ENCODE data around the gene ARHGAP1.

Gene ARHGAP1

DNA sequence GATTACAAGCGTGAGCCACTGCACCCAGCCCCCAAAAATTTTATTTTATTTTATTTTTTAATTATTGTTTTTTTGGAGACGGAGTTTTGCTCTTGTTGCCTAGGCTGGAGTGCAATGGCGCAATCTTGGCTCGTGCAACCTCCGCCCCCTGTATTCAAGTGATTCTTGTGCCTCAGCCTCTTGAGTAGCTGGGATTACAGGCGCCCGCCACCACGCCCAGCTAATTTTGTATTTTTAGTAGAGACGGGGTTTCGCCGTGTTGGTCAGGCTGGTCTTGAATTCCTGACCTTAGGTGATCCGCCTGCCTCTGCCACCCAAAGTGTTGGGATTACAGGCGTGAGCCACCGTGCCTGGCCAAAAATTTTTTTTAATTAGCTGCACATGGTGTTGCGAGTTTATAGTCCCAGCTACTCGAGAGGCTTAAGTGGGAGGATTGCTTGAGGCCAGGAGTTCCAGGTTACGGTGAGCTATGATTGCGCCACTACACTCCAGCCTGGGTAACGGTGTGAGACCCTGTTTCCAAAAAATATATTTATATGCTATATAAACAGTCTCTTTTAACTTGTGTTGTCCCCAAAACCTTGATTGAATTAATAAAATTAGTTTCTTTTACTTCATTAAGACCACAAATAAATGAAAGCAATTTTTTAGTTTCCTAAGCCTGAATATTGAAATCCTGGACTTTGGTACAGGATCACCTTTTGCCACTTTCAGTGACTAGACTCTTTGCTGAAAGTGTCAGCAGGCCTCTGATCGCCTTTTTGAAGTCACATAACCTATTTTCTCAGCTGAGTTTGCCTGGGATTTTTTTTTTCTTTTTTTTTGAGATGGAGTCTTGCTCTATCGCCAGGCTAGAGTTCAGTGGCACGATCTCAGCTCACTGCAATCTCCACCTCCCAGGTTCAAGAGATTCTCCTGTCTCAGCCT, 66.9 kb downstream of the ARHGAP1 start:
- TF ChIP-seq, protein P1, sequence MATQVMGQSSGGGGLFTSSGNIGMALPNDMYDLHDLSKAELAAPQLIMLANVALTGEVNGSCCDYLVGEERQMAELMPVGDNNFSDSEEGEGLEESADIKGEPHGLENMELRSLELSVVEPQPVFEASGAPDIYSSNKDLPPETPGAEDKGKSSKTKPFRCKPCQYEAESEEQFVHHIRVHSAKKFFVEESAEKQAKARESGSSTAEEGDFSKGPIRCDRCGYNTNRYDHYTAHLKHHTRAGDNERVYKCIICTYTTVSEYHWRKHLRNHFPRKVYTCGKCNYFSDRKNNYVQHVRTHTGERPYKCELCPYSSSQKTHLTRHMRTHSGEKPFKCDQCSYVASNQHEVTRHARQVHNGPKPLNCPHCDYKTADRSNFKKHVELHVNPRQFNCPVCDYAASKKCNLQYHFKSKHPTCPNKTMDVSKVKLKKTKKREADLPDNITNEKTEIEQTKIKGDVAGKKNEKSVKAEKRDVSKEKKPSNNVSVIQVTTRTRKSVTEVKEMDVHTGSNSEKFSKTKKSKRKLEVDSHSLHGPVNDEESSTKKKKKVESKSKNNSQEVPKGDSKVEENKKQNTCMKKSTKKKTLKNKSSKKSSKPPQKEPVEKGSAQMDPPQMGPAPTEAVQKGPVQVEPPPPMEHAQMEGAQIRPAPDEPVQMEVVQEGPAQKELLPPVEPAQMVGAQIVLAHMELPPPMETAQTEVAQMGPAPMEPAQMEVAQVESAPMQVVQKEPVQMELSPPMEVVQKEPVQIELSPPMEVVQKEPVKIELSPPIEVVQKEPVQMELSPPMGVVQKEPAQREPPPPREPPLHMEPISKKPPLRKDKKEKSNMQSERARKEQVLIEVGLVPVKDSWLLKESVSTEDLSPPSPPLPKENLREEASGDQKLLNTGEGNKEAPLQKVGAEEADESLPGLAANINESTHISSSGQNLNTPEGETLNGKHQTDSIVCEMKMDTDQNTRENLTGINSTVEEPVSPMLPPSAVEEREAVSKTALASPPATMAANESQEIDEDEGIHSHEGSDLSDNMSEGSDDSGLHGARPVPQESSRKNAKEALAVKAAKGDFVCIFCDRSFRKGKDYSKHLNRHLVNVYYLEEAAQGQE (IDR thresholded peaks at IDR 0.05; ENCODE audit: insufficient read depth in 1 of 2, low read depth in 2 of 2, low read length in 2 of 2): no peak
- TF ChIP-seq SIN3A (IDR thresholded peaks at IDR 0.05; ENCODE audit: borderline replicate concordance, insufficient read depth, low read length) (no peak), TAF1 (IDR thresholded peaks at IDR 0.05; ENCODE audit: borderline replicate concordance, insufficient read depth, low read length) (no peak), POLR2AphosphoS5 (IDR thresholded peaks at IDR 0.05; ENCODE audit: low read depth, low read length) (no peak), FOXP2 (optimal IDR thresholded peaks at IDR 0.05; ENCODE audit: borderline replicate concordance, extremely low read depth, extremely low read length, insufficient read depth) (no peak)

DNA sequence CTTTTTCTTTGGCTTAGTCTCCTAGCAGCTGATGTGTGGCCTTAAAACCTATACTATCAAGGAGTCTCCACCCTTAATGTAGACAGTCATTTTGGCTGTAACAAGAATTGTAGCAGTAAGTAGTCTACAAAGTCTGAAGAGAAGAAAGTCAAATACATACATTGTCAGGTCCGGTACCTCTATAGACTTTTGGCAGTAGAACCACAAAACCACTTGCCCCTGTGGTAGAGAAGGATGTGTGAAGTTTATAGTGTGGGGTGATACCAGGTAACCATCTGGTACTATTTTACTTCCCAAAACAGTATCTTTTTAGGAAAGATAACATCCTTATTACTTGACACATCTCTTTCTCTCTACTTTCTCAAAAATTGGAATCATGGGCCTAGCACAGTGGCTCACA, 67.9 kb downstream of the ARHGAP1 start:
- TF ChIP-seq TAF1 (IDR thresholded peaks at IDR 0.05; ENCODE audit: borderline replicate concordance, insufficient read depth, low read length) (no peak), FOXP2 (optimal IDR thresholded peaks at IDR 0.05; ENCODE audit: borderline replicate concordance, extremely low read depth, extremely low read length, insufficient read depth) (no peak)

DNA sequence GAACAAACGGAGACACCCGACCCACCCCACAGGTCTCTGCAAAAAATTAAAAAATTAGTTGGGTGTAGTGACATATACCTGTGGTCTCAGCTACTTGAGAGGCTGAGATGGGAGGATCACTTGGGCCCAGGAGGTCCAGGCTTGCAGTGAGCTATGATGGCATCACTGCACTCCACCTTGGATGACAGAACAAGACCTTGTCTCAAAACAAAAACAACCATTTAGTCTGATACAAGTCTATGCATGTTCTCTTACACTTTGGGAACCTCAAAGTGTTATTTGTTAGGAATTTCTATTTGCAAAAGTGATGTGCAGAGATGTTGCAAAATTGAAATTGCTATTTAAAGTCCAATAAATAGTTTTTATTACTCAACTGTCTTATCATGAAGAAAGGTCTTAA, 68.7 kb downstream of the ARHGAP1 start:
- no peak for TF ChIP-seq TAF1 (IDR thresholded peaks at IDR 0.05; ENCODE audit: borderline replicate concordance, insufficient read depth, low read length)
- no peak for TF ChIP-seq SIN3A (IDR thresholded peaks at IDR 0.05; ENCODE audit: borderline replicate concordance, insufficient read depth, low read length)
- no peak for TF ChIP-seq FOXP2 (optimal IDR thresholded peaks at IDR 0.05; ENCODE audit: borderline replicate concordance, extremely low read depth, extremely low read length, insufficient read depth)
- TF ChIP-seq POLR2AphosphoS5 (IDR thresholded peaks at IDR 0.05; ENCODE audit: low read depth, low read length): no peak
- TF ChIP-seq, protein P1 (IDR thresholded peaks at IDR 0.05; ENCODE audit: insufficient read depth in 1 of 2, low read depth in 2 of 2, low read length in 2 of 2): no peak

DNA sequence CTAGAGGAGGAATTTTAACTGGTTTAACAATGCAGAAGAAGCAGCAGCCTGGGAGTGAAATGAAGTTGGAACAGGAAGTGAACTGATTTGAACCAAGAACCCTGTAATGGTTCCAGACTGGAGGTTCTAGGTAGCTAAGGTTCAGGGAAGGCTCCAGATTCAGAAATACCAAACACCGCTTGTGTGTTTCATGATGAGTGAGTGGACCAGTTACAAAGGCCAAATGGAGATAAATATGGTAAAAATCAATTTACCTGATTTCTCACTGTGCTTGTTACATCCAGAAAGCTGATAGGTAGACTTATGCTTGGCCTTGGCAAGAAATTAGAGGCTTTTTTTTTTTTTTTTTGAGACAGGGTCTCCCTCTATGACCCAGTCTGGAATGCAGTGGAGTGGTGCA, 70.2 kb downstream of the ARHGAP1 start:
- TF ChIP-seq SIN3A (IDR thresholded peaks at IDR 0.05; ENCODE audit: borderline replicate concordance, insufficient read depth, low read length) (no peak), POLR2AphosphoS5 (IDR thresholded peaks at IDR 0.05; ENCODE audit: low read depth, low read length) (no peak), FOXP2 (optimal IDR thresholded peaks at IDR 0.05; ENCODE audit: borderline replicate concordance, extremely low read depth, extremely low read length, insufficient read depth) (no peak), TAF1 (IDR thresholded peaks at IDR 0.05; ENCODE audit: borderline replicate concordance, insufficient read depth, low read length) (no peak)
- TF ChIP-seq, protein P1 (IDR thresholded peaks at IDR 0.05; ENCODE audit: insufficient read depth in 1 of 2, low read depth in 2 of 2, low read length in 2 of 2): no peak

DNA sequence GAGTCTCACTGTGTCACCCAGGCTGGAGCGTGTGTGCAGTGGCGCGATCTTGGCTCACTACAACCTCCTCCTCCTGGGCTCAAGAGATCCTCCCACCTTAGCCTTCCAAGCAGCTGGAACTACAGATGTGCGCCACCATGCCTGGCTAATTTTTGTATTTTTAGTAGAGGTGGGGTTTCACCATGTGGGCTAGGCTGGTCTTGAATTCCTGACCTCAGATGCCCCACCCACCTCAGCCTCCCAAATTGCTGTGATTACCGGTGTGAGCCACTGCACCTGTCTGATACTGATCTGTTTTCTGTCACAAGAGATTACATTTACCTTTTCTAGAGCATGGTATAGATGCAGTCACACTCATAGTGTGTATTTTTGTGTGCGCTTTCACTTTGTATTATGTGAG, 71.5 kb downstream of the ARHGAP1 start:
- TF ChIP-seq FOXP2 (optimal IDR thresholded peaks at IDR 0.05; ENCODE audit: borderline replicate concordance, extremely low read depth, extremely low read length, insufficient read depth): no peak
- no peak for TF ChIP-seq TAF1 (IDR thresholded peaks at IDR 0.05; ENCODE audit: borderline replicate concordance, insufficient read depth, low read length)
- no peak for TF ChIP-seq POLR2AphosphoS5 (IDR thresholded peaks at IDR 0.05; ENCODE audit: low read depth, low read length)
- TF ChIP-seq, protein P1 (IDR thresholded peaks at IDR 0.05; ENCODE audit: insufficient read depth in 1 of 2, low read depth in 2 of 2, low read length in 2 of 2): no peak
- TF ChIP-seq SIN3A (IDR thresholded peaks at IDR 0.05; ENCODE audit: borderline replicate concordance, insufficient read depth, low read length): no peak
